Type B pancreatic cell (in vitro differentiated cells): ENCODE measurements around the gene ETFA. TPM values are rescaled to one million over a fixed set of nuclear protein-coding genes. Genes with fewer than 3 reads are reported as not detected.

Experiments used
- DNase-seq: peaks from one replicate; pipeline ENCODE4 v3.0.0; 2021; ENCODE audit warnings: mixed read lengths; ENCODE audit not compliant: unreplicated experiment; ENCODE audit errors: extremely low spot score
- H3K27ac Mint-ChIP-seq: 2 replicates; pipeline ENCODE4 v1.8.0; 2021; ENCODE audit warnings: mild to moderate bottlenecking, mixed read lengths
- H3K27me3 Mint-ChIP-seq: 2 replicates; pipeline ENCODE4 v1.8.0; 2021; ENCODE audit warnings: mixed read lengths
- H3K36me3 Mint-ChIP-seq: 2 replicates; pipeline ENCODE4 v1.8.0; 2021; ENCODE audit warnings: mixed read lengths
- H3K4me1 Mint-ChIP-seq: one replicate; pipeline ENCODE4 v1.8.0; 2021; ENCODE audit warnings: mixed read lengths; ENCODE audit not compliant: unreplicated experiment
- H3K4me3 Mint-ChIP-seq: 2 replicates; pipeline ENCODE4 v1.8.0; 2021; ENCODE audit warnings: mild to moderate bottlenecking, mixed read lengths
- H3K9me3 Mint-ChIP-seq: 2 replicates; pipeline ENCODE4 v1.8.0; 2021; ENCODE audit warnings: mixed read lengths
- long read RNA-seq: library from polyadenylated mRNA; unstranded; transcript quantifications from one replicate; pipeline ENCODE4 v2.0.0, GENCODE V29; 2020
- total RNA-seq: library from RNA; stranded (reverse); gene quantifications from 2 replicates; pipeline ENCODE4 v1.2.1, GENCODE V29; 2021; ENCODE audit warnings: low replicate concordance
- TF ChIP-seq, protein P1 (sequence below): fragments of 200-600 bp; sonication (generic); conservative IDR thresholded peaks from 2 replicates; pipeline ENCODE4 v1.5.0; 2021; ENCODE audit warnings: antibody characterized with exemption, mild to moderate bottlenecking

ETFA gene
- total RNA-seq, result 135 and 149 TPM in 2 replicates
- long read RNA-seq, transcript ETFA-202 (11 exons, 1,346 nt), result minor isoform, 52 of 356 reads
- long read RNA-seq, transcript ETFA-203 (12 exons, 2,287 nt), result major isoform, 217 of 356 reads
- long read RNA-seq, partial matches to known transcripts, result 45 of 356 reads
- long read RNA-seq, other reads (novel, unspliced or antisense), result 33 of 356 reads

DNA sequence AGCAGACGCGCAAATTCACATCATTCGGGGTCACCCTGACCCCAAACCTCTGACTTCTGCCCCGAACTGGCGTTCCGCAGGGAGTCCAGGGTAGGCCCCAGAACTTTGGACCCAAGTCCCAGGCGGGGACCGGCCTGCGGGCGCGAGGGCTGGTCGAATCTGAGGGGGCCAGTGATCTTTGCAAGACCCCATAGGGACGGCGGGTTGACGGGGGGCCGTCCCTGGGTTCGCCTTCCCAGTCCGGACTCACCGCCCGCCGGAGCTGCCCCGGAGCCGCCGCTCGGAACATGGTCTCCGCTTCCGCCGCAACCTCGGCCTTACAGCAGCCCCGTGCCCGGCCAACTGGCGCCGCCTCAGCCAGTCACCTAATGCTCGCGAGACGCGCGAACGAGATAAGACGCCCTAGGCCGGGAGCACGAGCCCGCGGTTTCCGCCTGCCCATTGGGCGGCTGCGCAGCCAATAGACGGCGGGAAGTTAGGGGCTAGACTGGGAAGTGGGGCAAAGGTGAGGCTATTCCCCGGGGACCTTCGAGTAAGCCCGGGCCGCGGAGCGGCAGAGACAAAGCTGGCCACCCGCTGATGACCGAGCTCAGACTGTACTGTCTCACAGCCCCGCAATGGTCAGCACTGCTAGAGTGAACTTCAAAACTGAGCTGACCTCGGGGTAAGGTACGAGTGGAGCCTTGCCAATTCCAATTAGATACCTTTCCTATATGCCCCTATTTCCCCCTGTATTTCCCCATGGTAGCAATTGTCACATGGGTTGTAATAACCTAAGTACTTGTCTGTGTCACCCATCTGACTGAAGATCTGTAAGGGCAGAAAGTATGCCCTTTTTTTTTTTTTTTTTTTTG lies at the start of gene ETFA:
Gene ETFA, minus strand, starts transcription at position 370 of the 854 bp plus-strand sequence. Its CDS starts 81 bp downstream, at position 289.
- TF ChIP-seq, protein P1, sequence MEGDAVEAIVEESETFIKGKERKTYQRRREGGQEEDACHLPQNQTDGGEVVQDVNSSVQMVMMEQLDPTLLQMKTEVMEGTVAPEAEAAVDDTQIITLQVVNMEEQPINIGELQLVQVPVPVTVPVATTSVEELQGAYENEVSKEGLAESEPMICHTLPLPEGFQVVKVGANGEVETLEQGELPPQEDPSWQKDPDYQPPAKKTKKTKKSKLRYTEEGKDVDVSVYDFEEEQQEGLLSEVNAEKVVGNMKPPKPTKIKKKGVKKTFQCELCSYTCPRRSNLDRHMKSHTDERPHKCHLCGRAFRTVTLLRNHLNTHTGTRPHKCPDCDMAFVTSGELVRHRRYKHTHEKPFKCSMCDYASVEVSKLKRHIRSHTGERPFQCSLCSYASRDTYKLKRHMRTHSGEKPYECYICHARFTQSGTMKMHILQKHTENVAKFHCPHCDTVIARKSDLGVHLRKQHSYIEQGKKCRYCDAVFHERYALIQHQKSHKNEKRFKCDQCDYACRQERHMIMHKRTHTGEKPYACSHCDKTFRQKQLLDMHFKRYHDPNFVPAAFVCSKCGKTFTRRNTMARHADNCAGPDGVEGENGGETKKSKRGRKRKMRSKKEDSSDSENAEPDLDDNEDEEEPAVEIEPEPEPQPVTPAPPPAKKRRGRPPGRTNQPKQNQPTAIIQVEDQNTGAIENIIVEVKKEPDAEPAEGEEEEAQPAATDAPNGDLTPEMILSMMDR, result no peak
- Mint-ChIP-seq H3K36me3 (peaks cover 18% of the 10 kb centered on the region), H3K4me3 (peak within 1 kb of the TSS; percentile 93), H3K27ac (peak within 1 kb of the TSS; percentile 94), H3K4me1 (peaks cover 35% of the 10 kb centered on the region), H3K9me3 (peaks cover 6% of the 10 kb centered on the region), H3K27me3 (no peaks in the 10 kb centered on the region)
- peak; percentile 95 for DNase-seq

DNA sequence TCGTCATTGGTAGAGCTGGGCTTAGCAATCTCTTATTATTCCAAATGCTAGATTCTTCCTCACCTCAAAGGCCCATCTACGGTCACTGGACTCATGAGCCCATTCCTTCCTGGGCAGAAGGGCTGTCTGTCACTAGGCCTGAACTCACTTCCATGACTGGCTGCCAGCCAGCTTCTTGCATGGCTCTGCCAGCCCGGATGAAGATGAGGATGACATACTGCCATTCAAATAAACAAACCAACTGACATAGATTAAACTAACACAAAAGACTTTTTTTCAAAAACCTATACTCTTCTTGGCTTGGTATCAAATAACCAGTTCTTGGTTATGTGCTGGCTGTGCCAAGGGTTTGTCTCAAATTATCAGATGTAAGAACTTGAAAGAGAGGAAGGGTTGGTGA lies 49.1 kb upstream of the ETFA start:
- no peaks in the 10 kb centered on the region for H3K9me3 Mint-ChIP-seq
- H3K4me1 Mint-ChIP-seq, result peaks cover 16% of the 10 kb centered on the region
- peaks cover 7% of the 10 kb centered on the region for H3K27me3 Mint-ChIP-seq
- H3K4me3 Mint-ChIP-seq, result no peak overlapping the region
- TF ChIP-seq, protein P1, result no peak
- H3K27ac Mint-ChIP-seq, result no peak overlapping the region
- no peaks in the 10 kb centered on the region for H3K36me3 Mint-ChIP-seq
- DNase-seq, result no peak

DNA sequence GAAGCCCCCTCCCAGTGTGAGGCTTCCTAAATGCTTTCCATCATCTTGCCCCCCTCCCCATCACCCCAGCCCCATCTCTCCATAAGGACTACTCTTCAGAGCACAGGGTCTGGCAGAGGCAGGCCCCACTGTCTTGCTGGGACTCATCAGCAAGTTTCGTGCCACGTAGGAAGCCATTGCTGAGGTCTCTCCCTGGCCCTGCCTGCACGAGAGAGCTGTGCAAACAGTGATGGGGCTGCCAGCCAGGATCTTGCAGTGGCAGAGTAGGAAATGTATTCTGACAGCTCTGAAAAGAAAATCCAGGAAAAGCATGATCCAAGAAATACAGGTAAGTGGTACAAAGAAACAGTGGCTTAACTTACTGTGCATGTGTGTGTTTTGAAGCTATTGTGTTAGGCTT lies 47.9 kb upstream of the ETFA start:
- Mint-ChIP-seq H3K4me1 (peaks cover 9% of the 10 kb centered on the region), H3K27me3 (peaks cover 13% of the 10 kb centered on the region), H3K9me3 (no peaks in the 10 kb centered on the region), H3K36me3 (no peaks in the 10 kb centered on the region), H3K27ac (no peak overlapping the region), H3K4me3 (no peak overlapping the region)
- TF ChIP-seq, protein P1, result no peak
- no peak for DNase-seq

DNA sequence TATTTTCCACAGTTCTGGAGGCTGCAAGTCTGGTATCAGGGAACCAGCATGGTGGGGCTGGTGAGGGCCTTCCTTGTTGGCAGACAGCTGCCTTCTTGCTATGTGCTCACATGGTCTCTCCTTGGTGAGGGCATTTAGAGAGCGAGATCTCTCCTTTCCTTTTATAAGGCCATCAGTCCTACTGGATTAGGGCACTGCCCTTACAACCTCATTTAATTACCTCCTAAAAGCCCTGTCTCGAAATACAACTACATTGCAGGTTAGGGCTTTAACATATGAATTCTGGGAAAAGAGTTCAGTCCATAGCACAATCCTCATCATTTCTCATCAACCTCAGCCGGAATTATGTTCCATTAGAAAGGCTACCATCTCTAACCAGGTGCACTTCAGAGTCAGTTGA lies 47.2 kb upstream of the ETFA start:
- peaks cover 13% of the 10 kb centered on the region for H3K27me3 Mint-ChIP-seq
- H3K27ac Mint-ChIP-seq, result no peak overlapping the region
- no peaks in the 10 kb centered on the region for H3K36me3 Mint-ChIP-seq
- H3K9me3 Mint-ChIP-seq, result no peaks in the 10 kb centered on the region
- no peak overlapping the region for H3K4me3 Mint-ChIP-seq
- DNase-seq, result no peak
- TF ChIP-seq, protein P1, result no peak
- peaks cover 2% of the 10 kb centered on the region for H3K4me1 Mint-ChIP-seq

DNA sequence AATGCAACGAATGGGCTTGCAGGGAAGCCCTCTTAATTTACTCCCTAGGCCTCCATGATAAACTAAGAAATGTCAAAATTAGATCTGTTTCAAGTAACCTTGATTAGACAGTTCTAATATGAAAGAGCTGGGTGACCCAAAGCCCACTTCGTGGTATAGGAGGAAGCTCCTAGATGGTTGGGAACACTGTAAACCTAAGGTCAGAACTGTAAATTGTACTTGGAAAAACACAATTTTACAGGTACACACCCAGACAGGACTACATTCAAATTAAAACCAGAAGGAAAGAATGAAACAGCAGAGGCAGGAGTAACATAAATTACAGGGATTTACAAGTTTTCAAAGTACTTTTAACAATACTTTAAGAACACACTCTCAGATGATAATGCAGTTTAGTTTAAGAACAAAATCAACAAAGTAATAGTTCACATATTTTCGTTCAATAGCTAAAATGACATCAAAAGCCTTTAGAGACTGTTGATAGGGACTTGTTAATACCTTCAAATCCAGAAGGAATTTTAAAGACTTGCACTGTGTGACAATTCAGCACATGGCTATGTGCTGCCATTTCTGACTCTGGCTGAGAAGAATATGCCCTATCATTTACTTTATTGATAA lies 43.7 kb upstream of the ETFA start:
- DNase-seq, result no peak
- TF ChIP-seq, protein P1, result no peak
- Mint-ChIP-seq H3K27me3 (peaks cover 26% of the 10 kb centered on the region), H3K9me3 (no peaks in the 10 kb centered on the region), H3K27ac (no peak overlapping the region), H3K36me3 (no peaks in the 10 kb centered on the region), H3K4me1 (no peaks in the 10 kb centered on the region), H3K4me3 (no peak overlapping the region)
